ENCODE results near the gene ZNF511. TPM values are rescaled to one million over a fixed set of nuclear protein-coding genes. Genes with fewer than 3 reads are reported as not detected.

Gene ZNF511
- total RNA-seq, 4 donors from 2014 or later: 16.1 to 26.7 (median 17.7) TPM

- intact Hi-C loops (cut with DNase I): no loop called here
- Histone ChIP-seq H3K9me3 (no peaks in the 10 kb centered on the region), H3K4me3 (no peak overlapping the region), H3K4me1 (peaks cover 0 to 7% (median 0%) of the 10 kb centered on the region in 3 donors), H3K36me3 (no peaks in the 10 kb centered on the region), H3K27ac (no peak overlapping the region), H3K27me3 (peaks cover 0 to 84% (median 0%) of the 10 kb centered on the region in 4 donors)
- TF ChIP-seq CTCF (IDR thresholded peaks at IDR 0.05) (no peak), POLR2A (IDR thresholded peaks at IDR 0.05) (no peak)
- DNase-seq: no peak
- WGBS, 2 donors: 27 to 32% methylated on average over 3 to 8 of the region's 16 CpGs
Measured at GRCh38 chr10:133347710-133348517, 39.2 kb downstream of the ZNF511 start.

- Histone ChIP-seq H3K27ac (no peak overlapping the region), H3K4me3 (no peak overlapping the region), H3K36me3 (no peaks in the 10 kb centered on the region), H3K9me3 (no peaks in the 10 kb centered on the region), H3K4me1 (peaks cover 0 to 7% (median 0%) of the 10 kb centered on the region in 3 donors), H3K27me3 (peaks cover 0 to 73% (median 0%) of the 10 kb centered on the region in 4 donors)
- WGBS, 2 donors: 74% methylated on average over 7 to 8 of the region's 8 CpGs
- no peak for DNase-seq
- intact Hi-C loops (cut with DNase I): no loop called here
- TF ChIP-seq POLR2A (IDR thresholded peaks at IDR 0.05): no peak
- no peak for TF ChIP-seq CTCF (IDR thresholded peaks at IDR 0.05)
Measured at GRCh38 chr10:133349160-133349568, 40.5 kb downstream of the ZNF511 start.

GRCh38 chr10:133349577-133350011, 40.9 kb downstream of the ZNF511 start:
- WGBS, 2 donors: 53% methylated on average over 2 of the region's 9 CpGs; no CpG with 5 or more reads in 1 of the 2 donors
- Histone ChIP-seq H3K27ac (no peak overlapping the region), H3K36me3 (no peaks in the 10 kb centered on the region), H3K4me3 (no peak overlapping the region), H3K9me3 (no peaks in the 10 kb centered on the region), H3K27me3 (peaks cover 0 to 69% (median 0%) of the 10 kb centered on the region in 4 donors), H3K4me1 (peaks cover 0 to 7% (median 0%) of the 10 kb centered on the region in 3 donors)
- no peak for DNase-seq
- no peak for TF ChIP-seq CTCF (IDR thresholded peaks at IDR 0.05)
- intact Hi-C loops (cut with DNase I): no loop called here

- 90% methylated on average over 5 of the region's 12 CpGs; no CpG with 5 or more reads in 1 of the 2 donors for WGBS, 2 donors
- TF ChIP-seq POLR2A (IDR thresholded peaks at IDR 0.05): no peak
- no peak for TF ChIP-seq CTCF (IDR thresholded peaks at IDR 0.05)
- Histone ChIP-seq H3K9me3 (no peaks in the 10 kb centered on the region), H3K27ac (no peak overlapping the region), H3K27me3 (peaks cover 0 to 61% (median 0%) of the 10 kb centered on the region in 4 donors), H3K4me1 (peaks cover 0 to 7% (median 0%) of the 10 kb centered on the region in 3 donors), H3K4me3 (no peak overlapping the region), H3K36me3 (no peaks in the 10 kb centered on the region)
- DNase-seq: no peak
- intact Hi-C loops (cut with DNase I): no loop called here
Measured at GRCh38 chr10:133350283-133350949, 41.7 kb downstream of the ZNF511 start.

GRCh38 chr10:133350950-133351329, 42.2 kb downstream of the ZNF511 start:
- Histone ChIP-seq H3K4me1 (peaks cover 0 to 11% (median 0%) of the 10 kb centered on the region in 3 donors), H3K4me3 (no peak overlapping the region), H3K36me3 (no peaks in the 10 kb centered on the region), H3K27ac (no peak overlapping the region), H3K27me3 (peaks cover 0 to 56% (median 0%) of the 10 kb centered on the region in 4 donors), H3K9me3 (no peaks in the 10 kb centered on the region)
- WGBS, 2 donors: 36 to 60% methylated on average over 3 to 4 of the region's 13 CpGs
- DNase-seq: no peak
- TF ChIP-seq CTCF (IDR thresholded peaks at IDR 0.05) (no peak), POLR2A (IDR thresholded peaks at IDR 0.05) (no peak)
- intact Hi-C loops (cut with DNase I): no loop called here
